DND-41 (cell line): Measurements from ENCODE around the gene GPC6.

Experiments
- EZH2 ChIP-seq: IDR thresholded peaks from 3 replicates; pipeline ENCODE4 v1.6.1; 2012; ENCODE audit warnings: borderline replicate concordance, low read depth, mild to moderate bottlenecking, moderate library complexity, low read length, inconsistent platforms; ENCODE audit not compliant: severe bottlenecking
- TF ChIP-seq, protein P1 (sequence below): IDR thresholded peaks from 2 replicates; pipeline ENCODE4 v1.5.1; 2012; ENCODE audit warnings: borderline replicate concordance, low read length, moderate library complexity, mild to moderate bottlenecking; ENCODE audit not compliant: poor library complexity, severe bottlenecking; ENCODE audit errors: extremely low read depth

- TF ChIP-seq, protein P1, sequence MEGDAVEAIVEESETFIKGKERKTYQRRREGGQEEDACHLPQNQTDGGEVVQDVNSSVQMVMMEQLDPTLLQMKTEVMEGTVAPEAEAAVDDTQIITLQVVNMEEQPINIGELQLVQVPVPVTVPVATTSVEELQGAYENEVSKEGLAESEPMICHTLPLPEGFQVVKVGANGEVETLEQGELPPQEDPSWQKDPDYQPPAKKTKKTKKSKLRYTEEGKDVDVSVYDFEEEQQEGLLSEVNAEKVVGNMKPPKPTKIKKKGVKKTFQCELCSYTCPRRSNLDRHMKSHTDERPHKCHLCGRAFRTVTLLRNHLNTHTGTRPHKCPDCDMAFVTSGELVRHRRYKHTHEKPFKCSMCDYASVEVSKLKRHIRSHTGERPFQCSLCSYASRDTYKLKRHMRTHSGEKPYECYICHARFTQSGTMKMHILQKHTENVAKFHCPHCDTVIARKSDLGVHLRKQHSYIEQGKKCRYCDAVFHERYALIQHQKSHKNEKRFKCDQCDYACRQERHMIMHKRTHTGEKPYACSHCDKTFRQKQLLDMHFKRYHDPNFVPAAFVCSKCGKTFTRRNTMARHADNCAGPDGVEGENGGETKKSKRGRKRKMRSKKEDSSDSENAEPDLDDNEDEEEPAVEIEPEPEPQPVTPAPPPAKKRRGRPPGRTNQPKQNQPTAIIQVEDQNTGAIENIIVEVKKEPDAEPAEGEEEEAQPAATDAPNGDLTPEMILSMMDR: no peak
- TF ChIP-seq EZH2: no peak
Observed at GRCh38 chr13:94329277-94329676, 1102.7 kb downstream of the GPC6 start.
